NCI-H460 (cell line): Measurements from ENCODE around the gene SEC62. TPM values are rescaled to one million over a fixed set of nuclear protein-coding genes. Genes with fewer than 3 reads are reported as not detected.

Source experiments
- DNase-seq: peaks from one replicate; pipeline ENCODE4 v3.0.0-alpha.2; 2016; ENCODE audit warnings: low read depth; ENCODE audit errors: extremely low read depth
- total RNA-seq: library from RNA; depleted of rRNA; stranded (reverse); fragments of >200 nt; shearing (Covaris generic); gene quantifications from 2 replicates; pipeline ENCODE4 v1.2.3, GENCODE V29; 2014

SEC62 gene
- total RNA-seq, 1 experiment from 2014 or later, result 30.2 TPM

GRCh38 chr3:169966951-169967915 lies 626 bp downstream of the SEC62 start:
- DNase-seq, result peak; percentile 4

GRCh38 chr3:169968224-169968885 lies 1.7 kb downstream of the SEC62 start:
- no peak for DNase-seq

DNA sequence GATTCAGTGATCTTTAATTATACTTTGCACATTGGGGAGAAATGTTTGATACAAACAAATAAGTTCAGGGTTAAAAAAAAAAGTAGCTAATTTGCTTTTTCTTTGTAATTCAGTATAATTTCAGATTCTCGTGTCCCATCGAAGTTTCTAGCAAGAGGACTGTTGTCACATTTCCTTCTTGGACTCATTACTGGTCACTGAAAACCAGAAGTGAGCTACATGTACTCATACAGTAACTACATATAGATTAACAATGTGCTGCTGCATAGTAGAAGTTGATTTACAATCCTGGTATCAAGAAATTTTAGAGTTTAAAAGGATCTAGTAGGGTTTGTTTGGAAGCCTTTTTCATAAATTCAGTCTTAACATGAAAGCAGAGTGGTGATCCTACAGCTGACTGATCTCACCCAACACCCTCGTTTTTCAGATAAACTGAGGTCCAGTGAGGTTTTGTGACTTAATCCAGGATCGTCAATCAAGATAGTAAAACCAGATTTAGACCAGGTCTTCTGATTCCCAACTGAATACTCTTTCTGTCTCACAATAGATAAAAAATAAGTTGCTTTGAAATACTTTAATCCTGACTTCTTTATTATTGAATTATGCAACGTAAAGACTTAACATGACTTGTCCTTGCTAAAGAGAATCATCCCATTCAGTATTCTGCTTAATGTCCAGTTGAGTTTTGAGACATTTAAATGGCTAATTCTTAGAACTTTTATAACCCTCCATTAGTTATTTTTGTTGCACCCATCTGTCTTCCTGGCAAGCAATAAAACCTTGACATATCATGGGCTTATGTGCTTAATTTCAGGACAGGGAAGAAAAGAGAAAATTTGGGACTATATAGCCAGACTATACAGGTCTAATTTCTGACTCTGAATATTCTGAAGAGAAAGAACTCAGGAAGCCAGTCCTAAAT lies 2.8 kb downstream of the SEC62 start:
- no peak for DNase-seq

- DNase-seq, result no peak
These were observed 4.2 kb downstream of the SEC62 start for GRCh38 chr3:169970847-169971246.

GRCh38 chr3:169971522-169971921 lies 4.9 kb downstream of the SEC62 start:
- no peak for DNase-seq

DNA sequence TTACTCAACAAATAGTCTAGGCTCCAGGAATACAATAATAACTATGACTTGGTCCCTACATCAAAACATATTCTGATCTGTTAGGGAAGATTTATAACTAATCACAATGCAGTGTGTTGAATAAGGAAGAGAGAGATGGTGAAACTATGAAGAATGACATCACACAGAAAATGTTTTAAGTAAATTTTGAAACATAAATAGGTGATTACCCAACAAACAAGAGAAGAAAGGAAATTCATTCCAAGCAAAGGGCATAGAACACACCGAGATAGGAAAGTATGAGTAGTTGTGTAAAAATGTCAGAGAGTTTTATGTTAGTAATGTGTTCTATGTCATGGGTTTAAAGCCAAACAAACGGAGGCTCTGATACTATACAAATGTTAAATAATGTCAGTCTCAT lies 13.4 kb downstream of the SEC62 start:
- DNase-seq, result no peak

DNA sequence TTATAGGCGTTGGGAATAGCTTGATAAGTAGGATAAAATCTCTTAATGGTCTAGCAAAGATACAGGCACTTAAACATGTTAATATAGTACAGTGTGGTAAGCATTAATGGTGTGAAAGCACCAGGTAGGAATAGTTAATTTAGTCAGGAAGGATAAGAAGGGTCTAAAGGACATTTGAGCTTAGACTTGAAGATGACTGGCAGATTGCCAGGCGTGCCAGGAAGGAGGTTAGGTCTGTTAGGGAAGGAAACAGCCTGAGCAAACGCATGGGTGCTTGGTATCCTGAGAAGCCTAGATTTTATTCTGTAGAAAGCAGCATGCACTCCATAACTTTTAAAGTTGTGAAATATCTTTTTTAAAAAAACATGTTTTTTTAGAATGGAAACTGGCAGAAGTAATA lies 17.7 kb downstream of the SEC62 start:
- DNase-seq, result no peak

DNA sequence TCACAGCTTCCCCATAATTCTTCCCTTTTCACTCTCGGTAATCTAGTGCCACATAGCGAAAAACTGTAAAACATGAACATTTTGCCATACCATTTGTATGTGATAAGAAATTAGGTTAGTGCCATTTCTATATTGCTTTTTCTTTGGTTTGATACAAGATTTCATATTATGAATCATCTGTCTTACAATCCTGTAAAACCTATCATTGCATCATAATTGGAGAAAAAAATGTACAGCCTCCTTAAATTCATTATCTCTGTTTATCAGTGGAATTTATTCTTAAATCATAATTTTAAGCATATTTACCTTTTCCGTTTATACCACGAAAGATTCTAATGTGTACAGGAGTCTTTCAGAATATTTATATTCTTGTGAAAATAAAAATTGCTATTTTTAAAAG lies 23.8 kb downstream of the SEC62 start:
- no peak for DNase-seq

GRCh38 chr3:169992156-169992555 lies 25.5 kb downstream of the SEC62 start:
- DNase-seq, result no peak

DNA sequence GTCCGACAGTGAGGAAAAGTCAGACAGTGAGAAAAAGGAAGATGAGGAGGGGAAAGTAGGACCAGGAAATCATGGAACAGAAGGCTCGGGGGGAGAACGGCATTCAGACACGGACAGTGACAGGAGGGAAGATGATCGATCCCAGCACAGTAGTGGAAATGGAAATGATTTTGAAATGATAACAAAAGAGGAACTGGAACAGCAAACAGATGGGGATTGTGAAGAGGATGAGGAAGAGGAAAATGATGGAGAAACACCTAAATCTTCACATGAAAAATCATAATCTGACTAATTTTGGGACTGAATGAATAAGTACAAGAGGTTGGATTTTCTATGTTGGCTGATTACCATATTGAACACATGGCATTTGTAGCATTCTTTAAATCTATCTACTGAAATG lies 26.2 kb downstream of the SEC62 start:
- DNase-seq, result no peak

GRCh38 chr3:169993761-169994160 lies 27.2 kb downstream of the SEC62 start:
- DNase-seq, result no peak

- no peak for DNase-seq
These were observed 29.5 kb downstream of the SEC62 start for GRCh38 chr3:169996063-169996462.

GRCh38 chr3:169998668-169999131 lies 32.1 kb downstream of the SEC62 start:
- peak; percentile 55 for DNase-seq

- no peak for DNase-seq
These were observed 32.8 kb downstream of the SEC62 start for GRCh38 chr3:169999433-169999832.

- no peak for DNase-seq
These were observed 33.4 kb downstream of the SEC62 start for GRCh38 chr3:170000051-170000450.

DNA sequence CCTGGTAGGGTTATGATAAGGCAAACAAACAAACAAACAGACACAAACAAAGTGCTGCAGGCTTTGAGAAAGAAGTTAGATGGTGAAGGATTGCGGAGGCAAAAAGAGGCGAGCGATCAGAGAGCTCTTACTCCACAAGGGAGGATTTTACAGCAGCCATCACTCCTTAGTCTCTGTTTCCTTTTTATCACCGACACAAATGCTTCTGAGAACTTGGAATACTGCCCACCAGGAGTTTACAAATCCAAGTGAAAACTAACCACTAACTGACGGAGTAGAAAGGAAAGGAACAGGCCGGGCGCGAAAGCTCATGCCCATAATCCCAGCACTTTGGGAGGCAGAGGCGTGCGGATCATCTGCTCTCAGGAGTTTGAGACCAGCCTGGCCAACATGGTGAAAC lies 35.6 kb downstream of the SEC62 start:
- no peak for DNase-seq

DNA sequence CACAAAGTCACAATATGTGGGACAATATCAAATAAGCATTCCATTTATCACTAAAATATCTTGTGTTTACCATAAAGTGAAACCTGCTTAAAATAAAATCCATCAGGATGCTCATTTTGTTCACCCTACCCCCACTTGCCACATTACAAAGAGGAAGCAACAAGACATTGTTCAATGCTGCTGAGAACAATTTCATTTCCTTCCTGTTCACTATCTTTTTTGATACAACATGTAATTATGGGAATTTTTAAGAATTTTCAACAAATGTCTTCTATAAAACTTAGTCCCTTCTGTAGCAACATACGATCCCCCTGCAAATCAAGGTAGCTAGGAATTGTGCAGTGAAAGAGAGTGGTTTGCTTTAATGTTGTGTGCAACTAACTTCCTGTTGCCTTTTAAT lies 36.3 kb downstream of the SEC62 start:
- no peak for DNase-seq

DNA sequence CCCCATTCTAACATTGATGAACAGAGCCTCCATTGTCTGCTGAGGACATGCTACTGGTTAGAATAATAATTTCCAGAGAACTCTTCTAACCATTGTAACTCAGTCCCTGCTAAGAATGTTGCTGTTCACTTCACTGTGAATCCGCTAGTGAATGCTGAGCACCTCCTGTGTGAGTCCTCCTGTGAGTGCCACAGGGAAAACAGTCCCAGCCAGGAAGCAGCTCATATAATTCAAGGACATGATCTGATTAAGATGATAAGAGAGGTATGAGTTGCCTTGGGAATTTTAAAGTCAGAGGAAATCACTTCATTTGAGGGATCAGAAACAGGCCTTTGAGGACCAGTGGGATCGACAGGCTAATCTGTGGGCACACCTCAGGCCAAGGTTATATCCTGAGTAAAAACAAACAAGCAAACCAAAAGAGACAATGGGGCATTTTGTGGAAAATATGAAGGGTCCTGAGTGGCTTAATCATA lies 37.3 kb downstream of the SEC62 start:
- DNase-seq, result no peak

DNA sequence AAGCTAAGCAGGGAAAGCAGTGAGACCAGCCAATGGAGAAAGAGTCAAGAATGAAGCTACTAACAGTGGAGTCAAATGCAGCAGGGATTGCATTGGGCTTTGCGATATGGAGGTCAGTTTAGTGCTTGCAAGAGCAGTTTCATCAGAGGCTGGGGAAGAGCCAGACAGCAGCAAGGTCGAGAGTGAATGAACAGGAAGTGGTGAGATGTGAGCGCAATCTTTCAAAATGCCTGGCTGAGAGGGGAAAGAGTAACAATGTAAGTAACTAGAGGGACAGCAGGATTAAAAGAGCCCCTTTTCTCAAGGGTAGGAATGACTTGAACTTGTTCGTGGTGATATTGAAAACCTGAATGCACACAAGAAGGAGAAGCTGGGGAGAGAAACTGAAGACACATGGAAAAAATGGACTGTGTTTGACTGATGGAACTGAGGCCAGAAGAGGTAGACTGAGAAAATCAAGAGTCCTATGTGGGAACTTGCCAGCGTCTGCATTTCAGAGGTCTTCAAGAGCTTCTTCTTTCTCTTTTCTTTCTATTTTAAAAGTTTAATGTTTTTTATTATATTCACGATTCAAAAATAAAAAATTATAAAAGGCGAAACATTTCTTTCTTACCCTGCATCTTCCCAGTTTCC lies 40.5 kb downstream of the SEC62 start:
- no peak for DNase-seq

DNA sequence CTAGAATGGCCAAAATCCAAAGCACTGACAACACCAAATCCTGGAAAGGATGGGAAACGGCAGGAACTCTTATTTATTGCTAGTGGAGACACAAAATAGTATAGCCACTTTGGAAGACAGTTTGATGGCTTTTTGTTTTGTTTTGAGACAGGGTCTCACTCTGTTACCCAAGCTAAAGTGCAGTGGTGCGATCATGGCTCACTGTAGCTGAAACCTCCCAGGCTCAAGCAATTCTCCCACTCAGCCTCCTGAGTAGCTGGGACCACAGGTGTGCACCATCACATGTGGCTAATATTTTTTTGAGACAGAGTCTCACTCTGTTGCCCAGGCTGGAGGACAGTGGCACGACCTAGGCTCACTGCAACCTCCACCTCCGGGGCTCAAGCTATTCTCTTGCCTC lies 43.9 kb downstream of the SEC62 start:
- DNase-seq, result no peak
